DMS114 treated with DMSO at 0.1 percent for 48 hours (cell line): ENCODE data around the gene STXBP2.

Experiments used
- DNase-seq: peaks from one replicate; lab custom pipeline; 2025; ENCODE audit not compliant: unreplicated experiment; lab: John Stamatoyannopoulos, UW

Gene STXBP2

GRCh38 chr19:7612282-7613274 lies 24.3 kb upstream of the STXBP2 start:
- no peak for DNase-seq

GRCh38 chr19:7614859-7615741 lies 21.8 kb upstream of the STXBP2 start:
- no peak for DNase-seq

GRCh38 chr19:7617172-7617571 lies 19.7 kb upstream of the STXBP2 start:
- DNase-seq, result no peak

- no peak for DNase-seq
Measured at GRCh38 chr19:7617735-7618134, 19.2 kb upstream of the STXBP2 start.

- DNase-seq, result no peak
Measured at GRCh38 chr19:7618348-7618747, 18.6 kb upstream of the STXBP2 start.

GRCh38 chr19:7618771-7619510 lies 18.0 kb upstream of the STXBP2 start:
- DNase-seq, result no peak

GRCh38 chr19:7619671-7620441 lies 17.1 kb upstream of the STXBP2 start:
- DNase-seq, result no peak

- DNase-seq, result no peak
Measured at GRCh38 chr19:7620442-7621412, 16.2 kb upstream of the STXBP2 start.

- DNase-seq, result no peak
Measured at GRCh38 chr19:7622933-7623685, 13.8 kb upstream of the STXBP2 start.

GRCh38 chr19:7623725-7624603 lies 12.9 kb upstream of the STXBP2 start:
- DNase-seq, result no peak

- DNase-seq, result no peak
Measured at GRCh38 chr19:7624810-7625209, 12.1 kb upstream of the STXBP2 start.

- DNase-seq, result no peak
Measured at GRCh38 chr19:7625763-7626372, 11.0 kb upstream of the STXBP2 start.

GRCh38 chr19:7627166-7627565 lies 9.7 kb upstream of the STXBP2 start:
- DNase-seq, result no peak

GRCh38 chr19:7628589-7629311 lies 8.2 kb upstream of the STXBP2 start:
- no peak for DNase-seq

- peak; percentile 94 for DNase-seq
Measured at GRCh38 chr19:7629347-7630054, 7.4 kb upstream of the STXBP2 start, which contains the start of the genes PET100 and XAB2. Gene PET100 (plus strand): TSS chr19:7629793. CDS start chr19:7629834, 41 bp downstream. Gene XAB2 (minus strand): TSS chr19:7629545. CDS start chr19:7629527, 18 bp downstream.
